SK-MEL-5 (cell line): Measurements from ENCODE around the gene ISLR2. TPM values are rescaled to one million over a fixed set of nuclear protein-coding genes. Genes with fewer than 3 reads are reported as not detected.
"Not testable (repeated sequence)": the region's sequence is repeated elsewhere in the genome, so short reads cannot be mapped to it uniquely, and the experiment has no call there.

Source experiments
- DNase-seq: peaks from one replicate; pipeline ENCODE4 v3.0.0-alpha.2; 2016; ENCODE audit warnings: low read depth, low spot score
- in situ Hi-C: cut with HindIII; loops from 2 replicates; pipeline ENCODE4 v1.10.0; 2016; ENCODE audit warnings: low sequenced_read_pairs, high pct_unique_total_duplicates, low pct_unique_long_range_greater_than_20kb
- total RNA-seq: library from RNA; depleted of rRNA; stranded (reverse); fragments of >200 nt; shearing (Covaris generic); gene quantifications from 2 replicates; pipeline ENCODE4 v1.2.3, GENCODE V29; 2014

Gene ISLR2
- total RNA-seq, 1 experiment from 2014 or later = not detected

- DNase-seq = no peak
- in situ Hi-C loops = no loop called here
These were observed 8.3 kb downstream of the ISLR2 start for GRCh38 chr15:74138642-74139041.

- in situ Hi-C loops = no loop called here
- no peak for DNase-seq
These were observed 11.2 kb downstream of the ISLR2 start for GRCh38 chr15:74141591-74141990.

GRCh38 chr15:74144153-74144775 is 13.9 kb downstream of the ISLR2 start:
- DNase-seq = peak; percentile 47

GRCh38 chr15:74146277-74146800 is 16.0 kb downstream of the ISLR2 start:
- in situ Hi-C loops = no loop called here
- no peak for DNase-seq

More at GRCh38 chr15:74144153-74144775, 13.9 kb downstream of the ISLR2 start:
- in situ Hi-C loops = no loop called here

GRCh38 chr15:74147051-74147450 is 16.7 kb downstream of the ISLR2 start:
- no peak for DNase-seq
- in situ Hi-C loops = no loop called here

- in situ Hi-C loops = no loop called here
- DNase-seq = no peak
These were observed 25.5 kb downstream of the ISLR2 start for GRCh38 chr15:74155766-74156417.

GRCh38 chr15:74156678-74157411 is 26.5 kb downstream of the ISLR2 start:
- in situ Hi-C loops = no loop called here
- DNase-seq = no peak

GRCh38 chr15:74157868-74158827 is 27.8 kb downstream of the ISLR2 start:
- no peak for DNase-seq
- in situ Hi-C loops = no loop called here

- DNase-seq = no peak
- in situ Hi-C loops = no loop called here
These were observed 28.7 kb downstream of the ISLR2 start for GRCh38 chr15:74158855-74159650.

- in situ Hi-C loops = no loop called here
- no peak for DNase-seq
These were observed 29.4 kb downstream of the ISLR2 start for GRCh38 chr15:74159773-74160172.

- in situ Hi-C loops, DNase-seq: not testable (repeated sequence)
These were observed 30.0 kb downstream of the ISLR2 start for GRCh38 chr15:74160390-74160789.

GRCh38 chr15:74162195-74162536 is 31.8 kb downstream of the ISLR2 start:
- DNase-seq, in situ Hi-C loops: not testable (repeated sequence)

- in situ Hi-C loops = no loop called here
- no peak for DNase-seq
These were observed 35.1 kb downstream of the ISLR2 start for GRCh38 chr15:74165461-74165860.

- no peak for DNase-seq
- in situ Hi-C loops = no loop called here
These were observed 37.5 kb downstream of the ISLR2 start for GRCh38 chr15:74167891-74168331.

GRCh38 chr15:74168711-74169126 is 38.3 kb downstream of the ISLR2 start:
- no peak for DNase-seq
- in situ Hi-C loops = no loop called here

- no peak for DNase-seq
- in situ Hi-C loops = no loop called here
These were observed 39.9 kb downstream of the ISLR2 start for GRCh38 chr15:74170071-74170844.
